ENCODE data around the gene PTGDS.

DNA sequence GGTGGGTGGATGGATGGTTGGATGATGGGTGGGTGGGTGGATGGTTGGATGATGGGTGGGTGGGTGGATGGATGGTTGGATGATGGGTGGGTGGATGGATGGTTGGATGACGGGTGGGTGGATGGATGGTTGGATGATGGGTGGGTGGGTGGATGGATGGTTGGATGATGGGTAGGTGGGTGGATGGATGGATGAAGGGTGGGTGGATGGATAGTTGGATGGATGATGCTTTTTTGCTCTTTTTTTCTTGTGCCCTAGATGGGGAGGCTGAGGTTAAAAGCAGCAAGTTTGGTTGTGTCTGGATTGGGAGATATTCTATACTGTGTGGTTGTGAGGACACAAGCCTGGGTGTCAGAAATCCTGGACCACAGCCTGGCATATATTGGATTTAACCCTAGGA lies 19.8 kb upstream of the PTGDS start:
- TF ChIP-seq GATA2 (IDR thresholded peaks at IDR 0.05; ENCODE audit: low read depth, low read length) (no peak), GATA3 (IDR thresholded peaks at IDR 0.05; ENCODE audit: low read depth, low read length) (no peak)
